GM12872 (cell line): ENCODE measurements around the gene CGGBP1.

Source experiments
- CTCF ChIP-seq: IDR thresholded peaks from 3 replicates; pipeline ENCODE4 v1.5.1; 2011; ENCODE audit warnings: low read depth, mild to moderate bottlenecking, low read length, moderate library complexity; ENCODE audit not compliant: insufficient read depth

The CGGBP1 gene

GRCh38 chr3:88034491-88035275 is 24.1 kb downstream of the CGGBP1 start:
- TF ChIP-seq CTCF = no peak

- no peak for TF ChIP-seq CTCF
Measured at GRCh38 chr3:88033808-88034207, 25.0 kb downstream of the CGGBP1 start.

GRCh38 chr3:88033079-88033478 is 25.7 kb downstream of the CGGBP1 start:
- no peak for TF ChIP-seq CTCF

- no peak for TF ChIP-seq CTCF
Measured at GRCh38 chr3:88032245-88032644, 26.6 kb downstream of the CGGBP1 start.

GRCh38 chr3:88031642-88032077 is 27.1 kb downstream of the CGGBP1 start:
- no peak for TF ChIP-seq CTCF

- TF ChIP-seq CTCF = no peak
Measured at GRCh38 chr3:88030210-88030609, 28.6 kb downstream of the CGGBP1 start.

- TF ChIP-seq CTCF = no peak
Measured at GRCh38 chr3:88028876-88029275, 29.9 kb downstream of the CGGBP1 start.
